Thoracic aorta (tissue), 2 donors: ENCODE data around the gene CNNM3. TPM values are rescaled to one million over a fixed set of nuclear protein-coding genes. Genes with fewer than 3 reads are reported as not detected.

Experiments used
- ATAC-seq: fragments of 150-250 bp; one replicate; pipeline ENCODE4 v1.8.0; 2017; ENCODE audit warnings: low read depth; ENCODE audit not compliant: insufficient number of reproducible peaks, low FRiP score
- DNase-seq: peaks from one replicate; pipeline ENCODE4 v3.0.0-alpha.2; 2020; ENCODE audit warnings: low spot score
- H3K27ac ChIP-seq, 2 donors: fragments of 200-600 bp; sonication (generic); 1 replicate in 1 of 2; 2 replicates in 1 of 2; pipeline ENCODE4 v1.5.1; 2016; ENCODE audit warnings: mild to moderate bottlenecking in 2 of 2, moderate library complexity in 2 of 2
- H3K27me3 ChIP-seq: fragments of 200-600 bp; sonication (generic); replicated peaks from 2 replicates; pipeline ENCODE4 v1.6.0; 2016; ENCODE audit warnings: mild to moderate bottlenecking; ENCODE audit not compliant: insufficient read depth
- H3K36me3 ChIP-seq: fragments of 200-600 bp; sonication (generic); one replicate; pipeline ENCODE4 v1.5.1; 2016
- H3K4me1 ChIP-seq, 2 donors: fragments of 200-600 bp; sonication (generic); 1 replicate in 1 of 2; 2 replicates in 1 of 2; pipeline versions ENCODE4 v1.5.1 to v1.6.0; 2016; ENCODE audit warnings: low read depth in 2 of 2, mild to moderate bottlenecking in 1 of 2; ENCODE audit not compliant: control insufficient read depth in 1 of 2
- H3K4me3 ChIP-seq: fragments of 200-600 bp; sonication (generic); 2 replicates; pipeline ENCODE4 v1.5.1; 2016; ENCODE audit warnings: mild to moderate bottlenecking
- H3K9me3 ChIP-seq: fragments of 200-600 bp; sonication (generic); 2 replicates; pipeline ENCODE4 v1.5.1; 2016
- CTCF ChIP-seq: fragments of 200-600 bp; sonication (generic); IDR thresholded peaks from one replicate; pipeline ENCODE4 v1.5.1; 2019; ENCODE audit warnings: antibody characterized with exemption
- total RNA-seq, 2 donors: library from RNA; depleted of rRNA; stranded (reverse); fragments of >200 nt; gene quantifications; one replicate each; pipeline versions ENCODE4 v1.1.0 to v1.2.3, GENCODE V29; 2016

The CNNM3 gene
- total RNA-seq, 2 donors from 2014 or later: 11.5 to 14.3 TPM

- Histone ChIP-seq H3K27me3 (no peaks in the 10 kb centered on the region), H3K4me1 (peaks cover 3 to 16% of the 10 kb centered on the region in 2 donors), H3K36me3 (peaks cover 38% of the 10 kb centered on the region), H3K4me3 (no peak overlapping the region), H3K9me3 (no peaks in the 10 kb centered on the region), H3K27ac (no peak overlapping the region)
- no peak for TF ChIP-seq CTCF
- ATAC-seq (no peak), DNase-seq (no peak)
Measured at GRCh38 chr2:96825057-96825456, 9.0 kb downstream of the CNNM3 start.

- Histone ChIP-seq H3K27ac (no peak overlapping the region), H3K4me1 (peaks cover 0 to 3% of the 10 kb centered on the region in 2 donors), H3K9me3 (no peaks in the 10 kb centered on the region), H3K27me3 (no peaks in the 10 kb centered on the region), H3K4me3 (no peak overlapping the region), H3K36me3 (peaks cover 49% of the 10 kb centered on the region)
- no peak for TF ChIP-seq CTCF
- DNase-seq (no peak), ATAC-seq (no peak)
Measured at GRCh38 chr2:96826546-96827278, 10.6 kb downstream of the CNNM3 start.

- Histone ChIP-seq H3K27me3 (no peaks in the 10 kb centered on the region), H3K36me3 (peaks cover 49% of the 10 kb centered on the region), H3K9me3 (no peaks in the 10 kb centered on the region), H3K4me1 (peaks cover 0 to 3% of the 10 kb centered on the region in 2 donors), H3K27ac (no peak overlapping the region), H3K4me3 (no peak overlapping the region)
- DNase-seq (no peak), ATAC-seq (no peak)
- TF ChIP-seq CTCF: no peak
Measured at GRCh38 chr2:96828436-96828835, 12.4 kb downstream of the CNNM3 start.

GRCh38 chr2:96828874-96829273 is 12.8 kb downstream of the CNNM3 start:
- no peaks in the 10 kb centered on the region for H3K27me3 ChIP-seq
- ATAC-seq (no peak), DNase-seq (no peak)
- TF ChIP-seq CTCF: no peak
- peaks cover 0 to 3% of the 10 kb centered on the region in 2 donors for H3K4me1 ChIP-seq
- no peaks in the 10 kb centered on the region for H3K9me3 ChIP-seq
- H3K4me3 ChIP-seq: no peak overlapping the region
- no peak overlapping the region for H3K27ac ChIP-seq
- peaks cover 49% of the 10 kb centered on the region for H3K36me3 ChIP-seq

- no peak for TF ChIP-seq CTCF
- ATAC-seq: no peak
- Histone ChIP-seq H3K4me1 (no peaks in the 10 kb centered on the region), H3K9me3 (no peaks in the 10 kb centered on the region), H3K36me3 (peaks cover 46% of the 10 kb centered on the region), H3K4me3 (no peak overlapping the region), H3K27ac (no peak overlapping the region), H3K27me3 (no peaks in the 10 kb centered on the region)
- DNase-seq: no peak
Measured at GRCh38 chr2:96830044-96830562, 14.0 kb downstream of the CNNM3 start.
